KG1 (cell line): ENCODE measurements around the gene TMCO5A.

Experiments
- DNase-seq: peaks from one replicate; lab custom pipeline; 2025; lab: John Stamatoyannopoulos, UW

Gene TMCO5A

GRCh38 chr15:37973856-37974255, 39.4 kb downstream of the TMCO5A start:
- no peak for DNase-seq

- no peak for DNase-seq
These were observed 43.8 kb downstream of the TMCO5A start for GRCh38 chr15:37978231-37978630.

GRCh38 chr15:37979671-37980409, 45.4 kb downstream of the TMCO5A start:
- DNase-seq: no peak

GRCh38 chr15:37981201-37981600, 46.8 kb downstream of the TMCO5A start:
- DNase-seq: no peak

GRCh38 chr15:37981775-37982174, 47.3 kb downstream of the TMCO5A start:
- DNase-seq: no peak

GRCh38 chr15:37984368-37984767, 49.9 kb downstream of the TMCO5A start:
- DNase-seq: no peak

- peak; percentile 12 for DNase-seq
These were observed 61.3 kb downstream of the TMCO5A start for GRCh38 chr15:37995461-37996347.
